H9 (cell line): ENCODE data around the gene CHST2. TPM values are rescaled to one million over a fixed set of nuclear protein-coding genes. Genes with fewer than 3 reads are reported as not detected.

ENCODE experiments used
- DNase-seq: peaks from one replicate; pipeline ENCODE4 v3.0.0-alpha.2; 2017
- H2AFZ ChIP-seq: one replicate; pipeline ENCODE4 v1.6.1; 2013; ENCODE audit warnings: mild to moderate bottlenecking, low read length, control low read depth, moderate library complexity
- H2AK5ac ChIP-seq: 2 replicates; pipeline ENCODE4 v1.6.1; 2013; ENCODE audit warnings: low read length, control low read depth, mixed read lengths; ENCODE audit not compliant: insufficient read length
- H2BK120ac ChIP-seq: one replicate; pipeline ENCODE4 v1.6.1; 2013; ENCODE audit warnings: low read depth, mild to moderate bottlenecking, low read length, control low read depth, inconsistent platforms; ENCODE audit not compliant: poor library complexity, severe bottlenecking
- H2BK12ac ChIP-seq: 2 replicates; pipeline ENCODE4 v1.6.1; 2013; ENCODE audit warnings: low read length, control low read depth, mixed read lengths, low read depth; ENCODE audit not compliant: insufficient read length
- H2BK15ac ChIP-seq: 2 replicates; pipeline ENCODE4 v1.6.1; 2013; ENCODE audit warnings: low read depth, low read length, control low read depth
- H2BK20ac ChIP-seq: one replicate; pipeline ENCODE4 v1.6.1; 2013; ENCODE audit warnings: low read depth, mild to moderate bottlenecking, low read length, control low read depth, inconsistent platforms; ENCODE audit not compliant: poor library complexity, severe bottlenecking
- H2BK5ac ChIP-seq: 2 replicates; pipeline ENCODE4 v1.6.1; 2013; ENCODE audit warnings: low read length, control low read depth, mixed read lengths; ENCODE audit not compliant: insufficient read length
- H3K14ac ChIP-seq: 2 replicates; pipeline ENCODE4 v1.6.1; 2013; ENCODE audit warnings: low read length, control low read depth; ENCODE audit not compliant: insufficient read depth
- H3K18ac ChIP-seq: 2 replicates; pipeline ENCODE4 v1.6.1; 2013; ENCODE audit warnings: low read depth, mild to moderate bottlenecking, mixed read lengths, low read length, control low read depth; ENCODE audit not compliant: insufficient read length
- H3K23ac ChIP-seq: 2 replicates; pipeline ENCODE4 v1.6.1; 2013; ENCODE audit warnings: low read length, control low read depth, mixed read lengths, low read depth; ENCODE audit not compliant: insufficient read length
- H3K23me2 ChIP-seq: 2 replicates; pipeline ENCODE4 v1.6.1; 2013; ENCODE audit warnings: low read depth, mild to moderate bottlenecking, mixed read lengths, low read length, control low read depth; ENCODE audit not compliant: insufficient read length, poor library complexity, severe bottlenecking
- H3K27ac ChIP-seq: 2 replicates; pipeline ENCODE4 v1.5.1; 2013; ENCODE audit warnings: low read length, control low read depth, mixed read lengths, low read depth; ENCODE audit not compliant: insufficient read length
- H3K27me3 ChIP-seq: 2 replicates; pipeline ENCODE4 v1.6.1; 2013; ENCODE audit warnings: low read length, control low read depth, inconsistent platforms; ENCODE audit not compliant: insufficient read depth
- H3K4ac ChIP-seq: 2 replicates; pipeline ENCODE4 v1.6.1; 2013; ENCODE audit warnings: low read depth, mild to moderate bottlenecking, control low read depth, inconsistent platforms, low read length, moderate library complexity
- H3K4me1 ChIP-seq: 2 replicates; pipeline ENCODE4 v1.6.1; 2013; ENCODE audit warnings: low read length, control low read depth, inconsistent platforms; ENCODE audit not compliant: insufficient read depth
- H3K4me2 ChIP-seq: 2 replicates; pipeline ENCODE4 v1.6.1; 2013; ENCODE audit warnings: low read length, control low read depth, mixed read lengths; ENCODE audit not compliant: insufficient read length, insufficient read depth
- H3K56ac ChIP-seq: 2 replicates; pipeline ENCODE4 v1.6.1; 2013; ENCODE audit warnings: low read depth, mild to moderate bottlenecking, mixed read lengths, low read length, control low read depth; ENCODE audit not compliant: insufficient read length
- H3K79me1 ChIP-seq: 2 replicates; pipeline ENCODE4 v1.6.1; 2013; ENCODE audit warnings: low read depth, mild to moderate bottlenecking, moderate library complexity, low read length, control low read depth, inconsistent platforms; ENCODE audit not compliant: insufficient read depth, poor library complexity, severe bottlenecking
- H3K79me2 ChIP-seq: 2 replicates; pipeline ENCODE4 v1.6.1; 2013; ENCODE audit warnings: low read length, control low read depth, inconsistent platforms; ENCODE audit not compliant: insufficient read depth
- H3K9ac ChIP-seq: 2 replicates; pipeline ENCODE4 v1.6.1; 2013; ENCODE audit warnings: low read length, control low read depth, mixed read lengths; ENCODE audit not compliant: insufficient read length; ENCODE audit errors: extremely low read depth
- H3K9me3 ChIP-seq: one replicate; pipeline ENCODE4 v1.6.1; 2013; ENCODE audit warnings: low read depth, low read length, inconsistent platforms; ENCODE audit not compliant: control insufficient read depth
- H3T11ph ChIP-seq: one replicate; pipeline ENCODE4 v1.6.1; 2013; ENCODE audit warnings: mild to moderate bottlenecking, low read length, control low read depth, inconsistent platforms
- H4K20me1 ChIP-seq: one replicate; pipeline ENCODE4 v1.6.1; 2013; ENCODE audit not compliant: control insufficient read depth, insufficient read length, insufficient read depth
- H4K5ac ChIP-seq: 2 replicates; pipeline ENCODE4 v1.6.1; 2013; ENCODE audit warnings: low read depth, mild to moderate bottlenecking, mixed read lengths, low read length, control low read depth; ENCODE audit not compliant: insufficient read length
- H4K8ac ChIP-seq: replicated peaks from 2 replicates; pipeline ENCODE4 v1.6.1; 2013; ENCODE audit warnings: low read length, control low read depth, mixed read lengths, low read depth; ENCODE audit not compliant: insufficient read length
- H4K91ac ChIP-seq: 2 replicates; pipeline ENCODE4 v1.6.1; 2013; ENCODE audit warnings: low read depth, mild to moderate bottlenecking, moderate library complexity, mixed read lengths, low read length, control low read depth; ENCODE audit not compliant: insufficient read length
- H3K27ac Mint-ChIP-seq, 3 experiments: 2 replicates in 2 of 3; 3 replicates in 1 of 3; pipeline ENCODE4 v1.8.0; 2020 to 2021; ENCODE audit warnings: mixed read lengths in 3 of 3, mild to moderate bottlenecking in 1 of 3, moderate library complexity in 1 of 3
- H3K27me3 Mint-ChIP-seq: 2 replicates; pipeline ENCODE4 v1.8.0; 2021; ENCODE audit warnings: low read depth, mild to moderate bottlenecking, moderate library complexity, mixed read lengths
- H3K36me3 Mint-ChIP-seq, 3 experiments: 2 replicates in 2 of 3; 3 replicates in 1 of 3; pipeline ENCODE4 v1.8.0; 2020 to 2021; ENCODE audit warnings: low read depth in 3 of 3, mixed read lengths in 3 of 3; ENCODE audit not compliant: insufficient read depth in 1 of 3
- H3K4me1 Mint-ChIP-seq, 2 experiments: 2 replicates each; pipeline ENCODE4 v1.8.0; 2020; ENCODE audit warnings: mixed read lengths in 2 of 2
- H3K4me3 Mint-ChIP-seq, 2 experiments: 2 replicates in 1 of 2; 3 replicates in 1 of 2; pipeline ENCODE4 v1.8.0; 2020 to 2021; ENCODE audit warnings: mild to moderate bottlenecking in 2 of 2, mixed read lengths in 2 of 2, moderate library complexity in 1 of 2
- H3K9me3 Mint-ChIP-seq, 2 experiments: 2 replicates in 1 of 2; 3 replicates in 1 of 2; pipeline ENCODE4 v1.8.0; 2020; ENCODE audit warnings: mild to moderate bottlenecking in 2 of 2, mixed read lengths in 2 of 2, moderate library complexity in 1 of 2
- WGBS: extraction: QIAGEN DNeasy Blood & Tissue Kit; methylation state at CpG from one replicate; pipeline ENCODE4 v1.1.7; 2013; ENCODE audit warnings: missing lambda C conversion rate, low lambda C conversion rate, mixed read lengths; ENCODE audit not compliant: insufficient read length; ENCODE audit errors: extremely low coverage; 5-methylcytosine and 5-hydroxymethylcytosine counted together
- total RNA-seq: library from RNA; stranded (reverse); gene quantifications from 2 replicates; pipeline ENCODE4 v1.2.1, GENCODE V29; 2021
- TF ChIP-seq, protein P1 (sequence below): fragments of 200-600 bp; sonication (generic); conservative IDR thresholded peaks from 3 replicates; pipeline ENCODE4 v1.8.0; 2021; ENCODE audit warnings: antibody characterized with exemption, mild to moderate bottlenecking

The CHST2 gene
- total RNA-seq, 1 experiment from 2014 or later, result 5.8 TPM

- Histone ChIP-seq H2BK20ac (no peak overlapping the region), H3K9ac (peak overlapping the region; percentile 21), H3K79me1 (no peaks in the 10 kb centered on the region), H2AK5ac (no peak overlapping the region), H3K27me3 (no peaks in the 10 kb centered on the region), H2BK120ac (no peak overlapping the region), H4K20me1 (no peaks in the 10 kb centered on the region), H3K56ac (no peak overlapping the region), H3K4me2 (peak overlapping the region; percentile 57), H3K23me2 (peaks cover 18% of the 10 kb centered on the region), H2AFZ (no peak overlapping the region), H4K8ac (no peak overlapping the region), H3K4me1 (no peaks in the 10 kb centered on the region), H4K5ac (no peak overlapping the region), H2BK12ac (no peak overlapping the region), H3K4ac (no peak overlapping the region), H2BK15ac (no peak overlapping the region), H4K91ac (no peak overlapping the region), H2BK5ac (no peak overlapping the region), H3K14ac (no peak overlapping the region), H3T11ph (no peak overlapping the region), H3K9me3 (no peaks in the 10 kb centered on the region), H3K18ac (no peak overlapping the region), H3K27ac (no peak overlapping the region), H3K79me2 (no peaks in the 10 kb centered on the region), H3K23ac (no peak overlapping the region)
- Mint-ChIP-seq H3K27ac (peak overlapping the region in 1 of 3 experiments; percentile 96; a peak in 1 of 7 replicates), H3K4me3 (peak overlapping the region; percentile 85 to 93), H3K36me3 (peaks cover 5 to 6% (median 5%) of the 10 kb centered on the region in 3 experiments; a peak in 5 of 7 replicates), H3K9me3 (no peaks in the 10 kb centered on the region), H3K4me1 (peaks cover 9 to 16% of the 10 kb centered on the region in 2 experiments), H3K27me3 (peaks cover 42% of the 10 kb centered on the region)
- TF ChIP-seq, protein P1, sequence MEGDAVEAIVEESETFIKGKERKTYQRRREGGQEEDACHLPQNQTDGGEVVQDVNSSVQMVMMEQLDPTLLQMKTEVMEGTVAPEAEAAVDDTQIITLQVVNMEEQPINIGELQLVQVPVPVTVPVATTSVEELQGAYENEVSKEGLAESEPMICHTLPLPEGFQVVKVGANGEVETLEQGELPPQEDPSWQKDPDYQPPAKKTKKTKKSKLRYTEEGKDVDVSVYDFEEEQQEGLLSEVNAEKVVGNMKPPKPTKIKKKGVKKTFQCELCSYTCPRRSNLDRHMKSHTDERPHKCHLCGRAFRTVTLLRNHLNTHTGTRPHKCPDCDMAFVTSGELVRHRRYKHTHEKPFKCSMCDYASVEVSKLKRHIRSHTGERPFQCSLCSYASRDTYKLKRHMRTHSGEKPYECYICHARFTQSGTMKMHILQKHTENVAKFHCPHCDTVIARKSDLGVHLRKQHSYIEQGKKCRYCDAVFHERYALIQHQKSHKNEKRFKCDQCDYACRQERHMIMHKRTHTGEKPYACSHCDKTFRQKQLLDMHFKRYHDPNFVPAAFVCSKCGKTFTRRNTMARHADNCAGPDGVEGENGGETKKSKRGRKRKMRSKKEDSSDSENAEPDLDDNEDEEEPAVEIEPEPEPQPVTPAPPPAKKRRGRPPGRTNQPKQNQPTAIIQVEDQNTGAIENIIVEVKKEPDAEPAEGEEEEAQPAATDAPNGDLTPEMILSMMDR, result no peak
- no CpG with 5 or more reads among the region's 13 CpGs for WGBS
- no peak for DNase-seq
These were observed 952 bp upstream of the CHST2 start for GRCh38 chr3:143118630-143119008.
